ENCODE measurements around the gene KIF1B. TPM values are rescaled to one million over a fixed set of nuclear protein-coding genes. Genes with fewer than 3 reads are reported as not detected.

The KIF1B gene
- total RNA-seq, 1 experiment from 2014 or later: 22.7 TPM

DNA sequence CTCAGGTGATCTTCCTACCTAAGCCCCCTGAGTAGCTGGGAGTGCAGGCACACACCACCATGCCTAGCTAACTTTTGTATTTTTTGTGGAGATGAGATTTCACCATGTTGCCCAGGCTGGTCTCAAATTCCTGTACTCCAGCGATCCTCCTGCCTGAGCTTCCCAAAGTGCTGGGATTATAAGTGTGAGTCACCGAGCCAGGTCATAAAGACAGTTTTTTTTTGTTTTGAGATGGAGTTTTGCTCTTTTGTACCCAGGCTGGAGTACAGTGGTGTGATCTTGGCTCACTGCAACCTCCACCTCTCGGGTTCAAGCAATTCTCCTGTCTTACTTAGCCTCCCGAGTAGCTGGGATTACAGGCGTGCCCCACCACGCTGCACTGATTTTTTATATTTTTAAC is 42.1 kb downstream of the KIF1B start:
- Histone ChIP-seq H3K27me3 (ENCODE audit: insufficient read depth, low read depth) (no peaks in the 10 kb centered on the region), H3K9me3 (ENCODE audit: insufficient read depth, low read depth) (no peaks in the 10 kb centered on the region), H3F3A (ENCODE audit: insufficient read depth, low read depth) (no peaks in the 10 kb centered on the region), H3K79me2 (ENCODE audit: low read depth) (no peaks in the 10 kb centered on the region), H3K36me3 (ENCODE audit: low read depth) (no peaks in the 10 kb centered on the region), H2AFZ (no peak overlapping the region), H3K9me2 (ENCODE audit: insufficient read depth) (no peaks in the 10 kb centered on the region), H3K27ac (no peak overlapping the region), H3K4me1 (replicated peaks; ENCODE audit: insufficient read depth) (no peaks in the 10 kb centered on the region), H3K4me3 (no peak overlapping the region), H4K20me1 (ENCODE audit: insufficient read depth) (no peaks in the 10 kb centered on the region), H3K4me2 (no peak overlapping the region)
- TF ChIP-seq, protein P1, sequence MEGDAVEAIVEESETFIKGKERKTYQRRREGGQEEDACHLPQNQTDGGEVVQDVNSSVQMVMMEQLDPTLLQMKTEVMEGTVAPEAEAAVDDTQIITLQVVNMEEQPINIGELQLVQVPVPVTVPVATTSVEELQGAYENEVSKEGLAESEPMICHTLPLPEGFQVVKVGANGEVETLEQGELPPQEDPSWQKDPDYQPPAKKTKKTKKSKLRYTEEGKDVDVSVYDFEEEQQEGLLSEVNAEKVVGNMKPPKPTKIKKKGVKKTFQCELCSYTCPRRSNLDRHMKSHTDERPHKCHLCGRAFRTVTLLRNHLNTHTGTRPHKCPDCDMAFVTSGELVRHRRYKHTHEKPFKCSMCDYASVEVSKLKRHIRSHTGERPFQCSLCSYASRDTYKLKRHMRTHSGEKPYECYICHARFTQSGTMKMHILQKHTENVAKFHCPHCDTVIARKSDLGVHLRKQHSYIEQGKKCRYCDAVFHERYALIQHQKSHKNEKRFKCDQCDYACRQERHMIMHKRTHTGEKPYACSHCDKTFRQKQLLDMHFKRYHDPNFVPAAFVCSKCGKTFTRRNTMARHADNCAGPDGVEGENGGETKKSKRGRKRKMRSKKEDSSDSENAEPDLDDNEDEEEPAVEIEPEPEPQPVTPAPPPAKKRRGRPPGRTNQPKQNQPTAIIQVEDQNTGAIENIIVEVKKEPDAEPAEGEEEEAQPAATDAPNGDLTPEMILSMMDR (conservative IDR thresholded peaks at IDR 0.05): no peak
- TF ChIP-seq EZH2 (IDR thresholded peaks at IDR 0.05; ENCODE audit: low read depth): no peak
- BruUV-seq (replicated peaks): no TSS peak
- intact Hi-C loops (cut with micrococcal nuclease; ENCODE audit: unreplicated experiment): no loop called here
- no peak for DNase-seq
- ChIA-PET POLR2A (ENCODE audit: unreplicated experiment) (interaction anchor here (0.6 kb wide), 1 partner anchor 69 kb away, joined by 3 read pairs; no protein-coding TSS in a partner anchor), CTCF (no interaction called here)

DNA sequence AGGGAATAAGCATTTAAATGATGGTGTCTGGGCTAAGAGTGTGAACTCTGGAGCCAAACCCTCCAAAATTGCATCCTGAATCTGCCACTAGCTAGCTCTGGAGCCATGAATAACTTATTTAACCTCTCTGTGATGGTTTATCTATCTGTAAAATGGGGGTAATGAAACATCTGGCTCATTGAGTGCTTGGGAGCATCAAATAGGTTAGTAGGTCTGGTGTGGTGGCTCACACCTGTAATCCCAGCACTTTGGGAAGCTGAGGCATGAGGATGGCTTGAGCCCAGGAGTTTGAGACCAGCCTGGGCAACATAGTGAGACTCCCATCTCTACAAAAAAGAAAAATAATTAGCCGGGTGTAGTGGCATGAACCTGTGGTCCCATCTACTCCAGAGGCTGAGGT is 42.8 kb downstream of the KIF1B start:
- Histone ChIP-seq H3K79me2 (ENCODE audit: low read depth) (no peaks in the 10 kb centered on the region), H3K9me2 (ENCODE audit: insufficient read depth) (no peaks in the 10 kb centered on the region), H3F3A (ENCODE audit: insufficient read depth, low read depth) (no peaks in the 10 kb centered on the region), H3K4me1 (replicated peaks; ENCODE audit: insufficient read depth) (no peaks in the 10 kb centered on the region), H2AFZ (no peak overlapping the region), H3K4me2 (no peak overlapping the region), H4K20me1 (ENCODE audit: insufficient read depth) (no peaks in the 10 kb centered on the region), H3K36me3 (ENCODE audit: low read depth) (no peaks in the 10 kb centered on the region), H3K27me3 (ENCODE audit: insufficient read depth, low read depth) (no peaks in the 10 kb centered on the region), H3K4me3 (no peak overlapping the region), H3K9me3 (ENCODE audit: insufficient read depth, low read depth) (no peaks in the 10 kb centered on the region), H3K27ac (no peak overlapping the region)
- BruUV-seq (replicated peaks): no TSS peak
- ChIA-PET POLR2A (ENCODE audit: unreplicated experiment) (interaction anchor here (0.6 kb wide), 1 partner anchor 68 kb away, joined by 3 read pairs; no protein-coding TSS in a partner anchor), CTCF (no interaction called here)
- intact Hi-C loops (cut with micrococcal nuclease; ENCODE audit: unreplicated experiment): no loop called here
- no peak for DNase-seq
- TF ChIP-seq EZH2 (IDR thresholded peaks at IDR 0.05; ENCODE audit: low read depth): no peak
- TF ChIP-seq, protein P1 (conservative IDR thresholded peaks at IDR 0.05): no peak

DNA sequence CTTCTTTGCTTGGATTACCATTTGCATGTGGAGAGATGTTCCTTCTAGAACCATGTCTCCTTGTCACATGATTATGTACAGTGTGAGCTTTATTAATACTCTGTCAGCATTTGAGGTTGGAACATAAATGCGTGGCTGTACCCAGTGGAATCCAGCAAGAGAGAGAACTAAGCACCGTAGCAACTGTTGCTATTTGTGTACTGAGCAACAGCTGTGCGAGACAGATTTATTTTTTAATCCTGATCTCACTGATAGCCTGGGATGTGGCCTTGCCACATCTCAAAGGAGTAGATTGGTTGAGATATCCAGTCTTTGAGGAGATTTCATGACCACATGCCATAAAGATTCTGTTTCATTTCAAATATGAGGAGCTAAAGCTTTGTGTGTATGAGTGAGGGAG is 43.4 kb downstream of the KIF1B start:
- no peak for TF ChIP-seq EZH2 (IDR thresholded peaks at IDR 0.05; ENCODE audit: low read depth)
- TF ChIP-seq, protein P1 (conservative IDR thresholded peaks at IDR 0.05): no peak
- intact Hi-C loops (cut with micrococcal nuclease; ENCODE audit: unreplicated experiment): no loop called here
- CTCF ChIA-PET: no interaction called here
- BruUV-seq (replicated peaks): no TSS peak
- H3K27me3 ChIP-seq (ENCODE audit: insufficient read depth, low read depth): no peaks in the 10 kb centered on the region
- no peak overlapping the region for H3K4me2 ChIP-seq
- no peaks in the 10 kb centered on the region for H3K9me3 ChIP-seq (ENCODE audit: insufficient read depth, low read depth)
- H3K27ac ChIP-seq: no peak overlapping the region
- no peaks in the 10 kb centered on the region for H3K79me2 ChIP-seq (ENCODE audit: low read depth)
- H3K4me1 ChIP-seq (replicated peaks; ENCODE audit: insufficient read depth): no peaks in the 10 kb centered on the region
- POLR2A ChIA-PET (ENCODE audit: unreplicated experiment): interaction anchor here (0.5 kb wide), 1 partner anchor 116 kb away, joined by 3 read pairs; no protein-coding TSS in a partner anchor
- peak in 1 of 2 experiments; percentile 3 for DNase-seq
- H2AFZ ChIP-seq: no peak overlapping the region
- no peak overlapping the region for H3K4me3 ChIP-seq
- H3K9me2 ChIP-seq (ENCODE audit: insufficient read depth): no peaks in the 10 kb centered on the region
- H4K20me1 ChIP-seq (ENCODE audit: insufficient read depth): no peaks in the 10 kb centered on the region
- no peaks in the 10 kb centered on the region for H3F3A ChIP-seq (ENCODE audit: insufficient read depth, low read depth)
- no peaks in the 10 kb centered on the region for H3K36me3 ChIP-seq (ENCODE audit: low read depth)
